ENCODE results near the gene OGFOD3.

DNA sequence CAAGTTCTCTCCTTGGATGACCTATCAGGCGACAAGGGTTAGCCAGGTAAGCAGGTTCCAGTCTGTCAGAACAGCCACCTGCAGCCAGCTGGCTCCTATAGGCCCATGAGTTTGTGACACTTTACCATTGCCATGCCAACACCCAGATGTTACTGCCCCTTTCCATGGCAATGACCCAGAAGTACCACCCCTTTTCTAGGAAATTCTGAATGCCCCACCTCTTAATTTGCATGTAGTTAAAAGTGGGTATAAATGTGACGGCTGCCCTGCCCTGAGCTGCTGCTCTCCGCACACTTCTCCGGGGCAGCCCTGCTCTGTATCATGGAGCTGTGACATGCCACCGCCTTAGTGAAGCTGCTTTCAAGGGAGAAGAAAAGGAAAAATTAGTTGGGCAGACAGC, 74.8 kb downstream of the OGFOD3 start:
- TF ChIP-seq, protein P1, sequence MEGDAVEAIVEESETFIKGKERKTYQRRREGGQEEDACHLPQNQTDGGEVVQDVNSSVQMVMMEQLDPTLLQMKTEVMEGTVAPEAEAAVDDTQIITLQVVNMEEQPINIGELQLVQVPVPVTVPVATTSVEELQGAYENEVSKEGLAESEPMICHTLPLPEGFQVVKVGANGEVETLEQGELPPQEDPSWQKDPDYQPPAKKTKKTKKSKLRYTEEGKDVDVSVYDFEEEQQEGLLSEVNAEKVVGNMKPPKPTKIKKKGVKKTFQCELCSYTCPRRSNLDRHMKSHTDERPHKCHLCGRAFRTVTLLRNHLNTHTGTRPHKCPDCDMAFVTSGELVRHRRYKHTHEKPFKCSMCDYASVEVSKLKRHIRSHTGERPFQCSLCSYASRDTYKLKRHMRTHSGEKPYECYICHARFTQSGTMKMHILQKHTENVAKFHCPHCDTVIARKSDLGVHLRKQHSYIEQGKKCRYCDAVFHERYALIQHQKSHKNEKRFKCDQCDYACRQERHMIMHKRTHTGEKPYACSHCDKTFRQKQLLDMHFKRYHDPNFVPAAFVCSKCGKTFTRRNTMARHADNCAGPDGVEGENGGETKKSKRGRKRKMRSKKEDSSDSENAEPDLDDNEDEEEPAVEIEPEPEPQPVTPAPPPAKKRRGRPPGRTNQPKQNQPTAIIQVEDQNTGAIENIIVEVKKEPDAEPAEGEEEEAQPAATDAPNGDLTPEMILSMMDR (IDR thresholded peaks at IDR 0.05; ENCODE audit: borderline replicate concordance, extremely low read depth, low read length, poor library complexity, severe bottlenecking), result no peak
- no peak for TF ChIP-seq EZH2 (IDR thresholded peaks at IDR 0.05; ENCODE audit: borderline replicate concordance, low read depth, low read length, severe bottlenecking)
